T47D (cell line): Measurements from ENCODE around the gene SPAG9.

Experiments used
- DNase-seq, 2 experiments: peaks; one replicate each; pipeline versions ENCODE4 v3.0.0 to v3.0.0-alpha.2; 2011 to 2012; ENCODE audit warnings: low read depth in 1 of 2, low spot score in 1 of 2
- JUND ChIP-seq: IDR thresholded peaks from 2 replicates; pipeline ENCODE4 v1.6.1; 2012; ENCODE audit warnings: low read depth
- in situ Hi-C: cut with HindIII; loops from 2 replicates; pipeline ENCODE4 v1.10.0; 2016; ENCODE audit warnings: low sequenced_read_pairs, low pct_unique_long_range_greater_than_20kb

Gene SPAG9

DNA sequence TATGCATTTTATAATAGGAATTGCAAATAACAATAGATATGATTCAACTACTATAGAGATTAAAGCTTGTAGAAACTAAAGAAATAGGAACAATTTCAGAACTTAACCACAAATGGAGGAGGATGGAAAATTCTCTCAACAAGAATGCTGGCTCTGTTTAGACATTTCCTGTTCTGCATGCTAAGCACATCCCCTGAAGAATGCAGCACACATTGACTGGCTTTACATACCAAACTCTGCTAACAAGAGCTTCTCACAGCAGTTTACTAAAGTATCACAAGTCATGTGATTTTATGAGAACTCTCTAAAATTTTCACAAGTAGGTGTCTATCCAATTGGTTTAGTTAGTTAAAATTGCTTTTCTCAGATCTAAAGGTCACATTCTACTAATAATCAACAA lies 85.2 kb downstream of the SPAG9 start:
- DNase-seq, result peak in 1 of 2 experiments; percentile 56
- no peak for TF ChIP-seq JUND
- in situ Hi-C loops, result no loop called here

DNA sequence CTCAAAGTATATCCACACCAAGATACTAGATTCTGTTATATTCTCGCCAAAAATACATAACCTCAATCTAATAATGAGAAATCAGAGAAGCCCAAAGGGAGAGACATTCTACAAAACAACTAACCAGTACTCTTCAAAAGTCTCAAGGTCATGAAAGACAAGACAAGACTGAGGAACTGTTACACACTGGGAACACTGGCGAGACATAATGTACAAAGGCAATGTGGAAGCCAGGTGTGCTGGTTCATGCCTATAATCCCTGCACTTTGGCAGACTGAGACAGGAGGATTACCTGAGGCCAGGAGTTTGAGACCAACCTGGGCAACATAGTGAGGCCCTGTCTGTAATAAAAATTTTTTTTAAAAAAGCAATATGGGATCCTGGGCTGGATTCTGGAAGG lies 85.9 kb downstream of the SPAG9 start:
- in situ Hi-C loops, result no loop called here
- no peak for TF ChIP-seq JUND
- DNase-seq, result no peak

DNA sequence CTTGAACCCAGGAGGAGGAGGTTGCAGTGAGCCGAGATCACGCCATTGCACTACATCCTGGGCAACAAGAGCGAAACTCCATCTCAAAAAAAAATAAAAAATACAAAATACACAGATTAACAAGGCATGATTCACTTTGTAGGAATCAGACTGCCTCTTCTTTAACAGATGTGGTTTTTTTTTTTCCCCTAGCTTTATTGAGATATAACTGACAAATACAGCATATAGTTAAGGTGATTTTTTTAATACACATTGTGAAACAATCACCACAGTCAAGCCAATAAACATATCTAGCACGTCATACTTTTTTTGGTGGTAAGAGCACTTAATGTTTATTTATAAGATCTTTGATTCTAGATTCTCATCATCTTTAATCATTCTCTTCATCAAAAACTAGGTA lies 87.8 kb downstream of the SPAG9 start:
- in situ Hi-C loops, result no loop called here
- TF ChIP-seq JUND, result no peak
- no peak for DNase-seq

DNA sequence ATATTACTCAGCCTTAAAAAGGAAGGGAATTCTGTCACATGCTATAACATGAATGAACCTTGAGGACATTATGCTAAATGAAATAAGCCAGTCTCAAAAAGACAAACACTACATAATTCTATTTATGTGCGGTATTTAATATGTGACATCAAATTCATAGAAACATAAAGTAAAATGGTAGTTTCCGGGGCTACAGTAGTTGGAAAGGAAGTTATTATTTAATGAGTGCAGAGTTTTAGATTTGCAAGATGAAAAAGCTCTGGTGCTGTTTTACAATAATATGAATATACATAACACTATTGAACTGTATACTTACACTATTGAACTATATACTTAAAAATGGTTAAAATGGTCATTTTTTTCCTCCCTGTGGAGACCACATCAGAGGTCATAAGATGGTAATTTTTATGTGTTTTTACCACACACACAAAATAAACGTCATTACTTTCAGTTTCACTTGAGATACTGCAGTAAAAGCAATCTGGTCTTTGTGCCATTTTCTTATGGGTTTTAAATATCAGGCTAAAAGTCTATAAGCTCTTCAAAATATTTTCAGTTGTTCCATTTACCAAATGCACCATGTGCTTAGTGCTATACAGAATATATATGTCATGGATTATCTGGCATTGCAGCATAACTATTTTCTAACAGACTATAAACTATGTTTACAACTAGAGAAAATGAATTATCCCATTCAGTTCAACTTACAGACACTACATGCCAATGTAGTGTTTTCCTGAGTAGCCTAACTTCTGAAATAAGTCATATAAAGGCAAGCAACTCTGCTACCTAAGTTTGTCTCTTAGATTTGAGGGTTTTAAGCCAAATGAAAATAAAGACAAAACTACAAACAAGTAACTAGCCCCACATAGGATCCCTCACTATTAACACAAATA lies 90.9 kb downstream of the SPAG9 start:
- TF ChIP-seq JUND, result no peak
- DNase-seq, result no peak
- in situ Hi-C loops, result no loop called here

DNA sequence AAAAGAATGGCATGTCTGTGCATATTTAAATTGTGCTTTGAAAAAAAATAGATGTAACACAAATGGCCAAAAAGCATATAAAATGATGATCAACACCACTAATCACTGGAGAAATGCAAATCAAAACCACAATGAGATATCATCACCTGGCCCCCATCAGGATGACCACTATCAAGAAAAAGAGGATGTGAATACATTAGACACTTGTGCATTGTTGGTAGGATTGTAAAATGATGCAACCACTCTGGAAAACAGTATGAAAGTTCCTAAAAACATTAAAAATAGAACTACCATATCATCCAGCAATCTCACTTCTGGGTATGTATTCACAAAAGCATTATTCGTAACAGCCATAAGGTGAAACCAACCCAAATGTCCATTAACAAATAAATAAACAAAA lies 91.5 kb downstream of the SPAG9 start:
- TF ChIP-seq JUND, result no peak

DNA sequence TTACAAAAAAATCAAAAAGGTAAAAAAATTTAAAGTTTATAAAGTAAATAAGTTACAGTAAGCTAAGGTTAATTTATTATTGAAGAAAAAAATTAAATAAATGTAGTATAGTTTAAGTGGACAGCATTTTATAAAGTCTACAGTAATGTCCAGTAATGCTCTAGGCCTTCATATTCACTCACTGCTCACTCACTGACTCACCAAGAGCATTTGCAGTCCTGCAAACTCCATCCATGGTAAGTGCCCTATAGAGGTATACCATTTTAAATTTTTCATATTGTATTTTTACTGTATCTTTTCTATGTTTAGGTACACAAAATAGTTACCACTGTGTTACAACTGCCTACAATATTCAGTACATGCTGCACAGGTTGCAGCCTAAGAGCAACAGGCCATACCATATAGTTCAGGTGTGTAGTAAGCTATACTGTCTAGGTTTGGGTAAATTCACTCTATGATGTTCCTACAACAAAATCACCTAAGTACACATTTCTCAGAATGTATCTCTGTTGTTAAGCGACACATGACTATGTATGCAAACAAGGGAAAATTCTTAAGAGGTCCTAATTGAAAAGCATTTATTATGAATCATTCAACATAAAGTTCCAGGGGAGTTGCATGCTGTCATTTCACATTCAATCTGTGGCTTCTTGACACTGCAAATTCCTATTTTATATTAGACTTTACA lies 92.3 kb downstream of the SPAG9 start:
- DNase-seq, result no peak
- in situ Hi-C loops, result no loop called here
- TF ChIP-seq JUND, result no peak

More for the DNA sequence above, 91.5 kb downstream of the SPAG9 start:
- no peak for DNase-seq
- in situ Hi-C loops, result no loop called here

DNA sequence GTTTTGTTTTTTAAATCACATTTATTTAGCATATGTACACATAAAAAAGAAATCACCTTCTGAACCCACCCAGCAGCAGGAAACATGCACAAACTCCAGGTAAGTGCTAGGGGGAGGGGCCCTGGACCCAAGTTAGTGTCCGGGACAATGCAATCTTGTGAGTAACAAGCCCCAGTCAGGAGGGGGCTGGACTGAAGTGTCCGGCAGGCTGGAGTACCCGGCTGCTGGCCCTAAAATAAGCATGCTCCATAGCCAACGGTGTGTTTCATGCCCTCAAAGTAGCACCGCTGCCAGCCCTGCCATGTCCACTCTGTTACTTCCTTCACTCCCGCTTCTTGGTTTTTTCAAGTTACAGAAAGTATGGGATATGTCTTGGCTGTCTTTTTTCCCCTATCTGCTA lies 102.1 kb downstream of the SPAG9 start:
- TF ChIP-seq JUND, result no peak
- no peak for DNase-seq
- in situ Hi-C loops, result no loop called here

DNA sequence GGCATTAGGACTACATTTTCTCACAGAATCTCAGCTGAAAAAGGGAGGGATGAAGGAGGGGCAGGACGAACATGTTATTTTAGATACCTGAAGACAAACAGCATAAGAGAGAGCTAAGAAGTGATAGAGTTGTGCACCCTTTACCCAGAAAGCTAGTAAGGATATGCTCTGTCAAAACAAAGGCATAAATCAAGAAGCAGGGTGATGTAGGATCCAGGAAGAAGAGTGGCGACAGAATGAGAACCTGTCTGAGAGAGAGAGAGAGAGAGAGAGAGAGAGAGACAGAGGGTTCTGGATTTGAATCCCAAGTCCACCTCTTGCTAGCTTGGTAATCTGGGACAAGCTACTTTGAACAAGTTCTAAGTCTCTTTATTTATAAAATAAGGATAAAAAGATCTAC lies 103.4 kb downstream of the SPAG9 start:
- in situ Hi-C loops, result no loop called here
- DNase-seq, result no peak
- TF ChIP-seq JUND, result no peak

DNA sequence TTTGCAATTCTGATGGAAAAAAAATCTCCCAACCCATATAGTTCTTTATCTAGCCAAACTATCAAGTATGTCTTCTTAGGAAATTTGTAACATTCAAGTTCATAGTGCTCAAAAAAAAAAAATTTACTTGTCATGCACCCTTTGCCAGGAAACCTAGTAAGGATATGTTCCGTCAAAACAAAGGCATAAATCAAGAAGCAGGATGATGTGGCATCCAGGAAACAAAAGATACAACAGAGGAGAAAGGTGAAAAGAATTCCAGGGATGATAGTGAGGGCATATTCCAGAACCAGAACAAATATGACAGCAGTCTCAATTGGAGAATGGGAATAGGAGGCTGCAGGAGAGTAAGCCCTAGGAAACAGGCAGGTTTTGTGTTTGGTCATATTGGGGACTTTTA lies 104.6 kb downstream of the SPAG9 start:
- TF ChIP-seq JUND, result no peak
- in situ Hi-C loops, result no loop called here
- no peak for DNase-seq

DNA sequence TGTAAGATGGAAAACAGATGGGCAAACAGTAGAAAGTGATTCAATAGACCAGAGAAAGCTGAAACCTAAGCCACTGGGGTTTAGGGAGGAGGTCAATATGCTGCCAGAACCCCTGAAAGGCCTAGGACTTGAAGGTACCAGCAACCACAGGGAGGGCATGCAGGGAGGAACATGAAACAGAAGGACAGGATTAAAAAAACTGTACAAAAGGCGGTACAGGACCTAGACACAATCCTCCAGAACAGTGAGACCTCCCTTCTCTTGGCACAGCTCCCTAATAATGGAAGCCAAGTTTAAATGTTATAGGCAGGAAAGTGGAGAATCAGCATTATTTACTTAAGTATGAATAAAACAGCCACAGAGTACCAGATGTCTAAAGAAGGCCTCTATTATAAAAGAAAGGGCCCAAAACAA lies 105.5 kb downstream of the SPAG9 start:
- no peak for TF ChIP-seq JUND
- in situ Hi-C loops, result no loop called here
- no peak for DNase-seq

DNA sequence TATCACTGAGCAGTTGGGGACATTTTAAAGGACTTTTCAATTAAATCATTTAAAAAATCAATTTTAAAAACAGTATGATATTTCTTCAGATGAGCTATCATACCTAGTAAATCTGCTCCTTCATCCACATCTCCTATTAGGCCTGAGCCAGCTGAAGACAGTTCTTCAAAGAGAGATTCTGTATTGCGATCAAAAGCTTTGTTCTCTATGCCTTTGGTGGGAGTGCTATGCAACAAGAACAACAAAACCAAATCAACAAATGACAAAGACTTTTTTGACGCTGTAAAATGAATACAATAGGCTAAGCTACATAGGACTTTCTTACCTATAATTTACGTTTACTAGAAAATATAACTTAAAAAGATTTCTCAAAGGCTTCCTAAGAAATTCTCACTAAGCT lies 106.5 kb downstream of the SPAG9 start:
- no peak for DNase-seq
- TF ChIP-seq JUND, result no peak
- in situ Hi-C loops, result no loop called here

DNA sequence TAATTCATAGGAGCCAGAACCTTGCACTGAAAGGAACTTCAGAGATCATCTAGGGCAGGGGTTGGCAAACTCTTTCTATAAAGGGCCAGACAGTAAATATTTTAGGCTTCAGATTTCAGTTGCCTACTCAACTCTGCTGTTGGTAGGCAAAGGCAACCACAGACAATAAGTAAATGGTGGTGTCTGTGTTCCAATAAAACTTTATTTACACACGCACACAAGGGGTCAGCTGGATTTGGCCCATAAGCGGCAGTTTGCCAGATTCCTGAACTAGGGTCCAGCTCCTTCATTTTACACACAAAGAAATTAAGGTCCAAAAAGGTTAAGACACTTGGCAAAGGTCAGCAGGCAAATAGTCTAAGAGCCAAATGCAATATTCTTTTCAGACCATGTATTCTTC lies 107.3 kb downstream of the SPAG9 start:
- TF ChIP-seq JUND, result no peak
- in situ Hi-C loops, result no loop called here
- DNase-seq, result peak in 1 of 2 experiments; percentile 5

DNA sequence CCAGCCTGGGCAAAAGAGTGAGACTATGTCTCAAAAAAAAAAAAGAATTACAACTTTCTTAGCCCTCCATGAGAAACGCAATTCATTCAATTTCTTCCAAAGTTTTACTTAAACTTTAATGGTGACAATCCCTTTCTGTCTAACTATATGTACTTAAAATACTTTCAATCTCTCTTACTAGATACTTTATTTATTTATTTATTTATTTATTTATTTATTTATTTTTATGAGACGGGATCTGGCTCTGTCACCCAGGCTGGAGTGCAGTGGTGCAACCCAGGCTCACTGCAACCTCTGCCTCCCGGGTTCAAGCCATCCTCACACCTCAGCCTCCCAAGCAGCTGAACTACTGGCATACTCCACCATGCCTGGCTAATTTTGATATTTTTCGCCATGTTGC lies 108.1 kb downstream of the SPAG9 start:
- in situ Hi-C loops, result no loop called here
- no peak for TF ChIP-seq JUND
- DNase-seq, result no peak
